Cerebellar cortex (tissue), 1 donor: ENCODE data around the gene SEC14L2.
"Not testable (repeated sequence)": the region's sequence is repeated elsewhere in the genome, so short reads cannot be mapped to it uniquely, and the experiment has no call there.

Experiments used
- DNase-seq: peaks from one replicate; pipeline ENCODE4 v3.0.0-alpha.2; 2015; ENCODE audit warnings: low spot score

Gene SEC14L2

DNA sequence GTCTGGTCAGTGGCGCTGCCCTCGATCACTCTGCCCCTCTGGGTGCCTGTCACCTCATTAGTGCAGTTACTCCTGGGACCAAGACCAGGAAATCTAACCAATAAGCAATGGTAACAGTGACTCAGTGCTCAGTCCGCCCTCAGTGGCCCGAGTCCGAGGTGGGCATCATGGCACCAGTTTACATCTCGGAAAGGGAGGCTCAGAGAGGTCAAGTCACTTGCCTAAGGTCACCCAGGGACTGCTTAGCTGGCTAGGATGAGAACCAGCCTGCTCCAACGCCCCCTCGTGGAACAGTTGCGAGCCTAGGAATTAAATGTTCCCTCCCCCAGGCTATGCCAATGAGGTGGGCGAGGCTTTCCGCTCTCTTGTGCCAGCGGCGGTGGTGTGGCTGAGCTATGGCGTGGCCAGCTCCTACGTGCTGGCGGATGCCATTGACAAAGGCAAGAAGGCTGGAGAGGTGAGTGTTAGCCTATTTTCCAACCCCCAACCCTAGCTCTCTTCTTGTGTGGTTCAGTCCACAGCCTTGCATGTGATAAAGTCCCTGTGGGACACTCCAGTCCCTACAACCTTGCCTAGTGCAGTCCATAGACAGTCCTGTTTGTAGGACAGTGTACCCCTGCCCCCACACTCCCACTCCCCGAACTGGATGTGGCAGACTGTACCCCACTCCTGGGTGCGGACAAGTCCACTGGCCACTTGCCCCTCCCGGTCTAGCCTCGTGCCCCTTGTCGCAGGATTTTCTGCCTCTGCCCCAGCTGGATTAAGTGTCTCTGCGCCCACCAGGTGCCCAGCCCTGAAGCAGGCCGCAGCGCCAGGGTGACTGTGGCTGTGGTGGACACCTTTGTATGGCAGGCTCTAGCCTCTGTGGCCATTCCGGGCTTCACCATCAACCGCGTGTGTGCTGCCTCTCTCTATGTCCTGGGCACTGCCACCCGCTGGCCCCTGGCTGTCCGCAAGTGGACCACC, 29.9 kb downstream of the SEC14L2 start:
- peak; percentile 76 for DNase-seq

DNA sequence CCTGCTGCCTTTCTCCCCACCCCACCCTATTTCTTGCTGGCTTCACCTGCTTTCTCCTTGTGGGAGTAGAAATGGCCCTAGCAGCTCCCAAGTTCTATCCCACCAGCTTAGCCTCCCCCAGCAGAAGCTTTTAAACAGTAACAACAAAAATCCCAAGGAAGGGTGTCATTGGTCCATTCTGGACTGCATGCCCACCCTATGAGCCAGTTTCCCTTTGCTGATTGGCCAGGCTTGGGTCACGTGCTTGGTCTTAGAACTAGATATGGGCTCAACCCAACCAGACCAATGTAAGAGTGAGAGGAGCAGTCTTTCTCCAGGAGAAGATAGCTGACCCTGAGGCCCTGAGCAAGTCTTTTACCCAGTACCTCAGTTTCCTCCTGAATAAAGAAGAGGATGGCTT, 31.1 kb downstream of the SEC14L2 start:
- DNase-seq = no peak

GRCh38 chr22:30429887-30430286, 33.1 kb downstream of the SEC14L2 start:
- no peak for DNase-seq

GRCh38 chr22:30430933-30431332, 34.1 kb downstream of the SEC14L2 start:
- DNase-seq = peak; percentile 34

DNA sequence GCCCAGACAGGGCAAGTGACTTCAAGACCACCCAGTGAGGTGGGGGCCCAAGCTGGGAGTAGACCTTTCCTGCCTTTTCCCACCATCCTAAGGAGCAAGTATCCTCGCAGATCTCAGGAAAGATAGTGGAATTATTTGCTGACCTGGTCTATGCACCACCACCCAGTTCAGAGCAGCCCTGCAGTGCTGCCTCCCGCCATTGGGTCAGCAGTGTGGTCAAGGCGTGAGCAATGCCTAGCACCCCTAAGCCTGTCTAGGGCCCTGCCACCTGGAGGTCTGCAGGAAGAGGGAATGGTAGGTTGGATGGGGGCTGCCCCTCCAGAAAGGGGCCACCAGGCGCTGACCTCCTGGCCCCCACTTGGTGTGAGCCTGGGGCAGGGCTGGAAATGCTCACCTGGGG, 35.3 kb downstream of the SEC14L2 start:
- no peak for DNase-seq

GRCh38 chr22:30432520-30432919, 35.7 kb downstream of the SEC14L2 start:
- DNase-seq = no peak

GRCh38 chr22:30433227-30433626, 36.4 kb downstream of the SEC14L2 start:
- no peak for DNase-seq

DNA sequence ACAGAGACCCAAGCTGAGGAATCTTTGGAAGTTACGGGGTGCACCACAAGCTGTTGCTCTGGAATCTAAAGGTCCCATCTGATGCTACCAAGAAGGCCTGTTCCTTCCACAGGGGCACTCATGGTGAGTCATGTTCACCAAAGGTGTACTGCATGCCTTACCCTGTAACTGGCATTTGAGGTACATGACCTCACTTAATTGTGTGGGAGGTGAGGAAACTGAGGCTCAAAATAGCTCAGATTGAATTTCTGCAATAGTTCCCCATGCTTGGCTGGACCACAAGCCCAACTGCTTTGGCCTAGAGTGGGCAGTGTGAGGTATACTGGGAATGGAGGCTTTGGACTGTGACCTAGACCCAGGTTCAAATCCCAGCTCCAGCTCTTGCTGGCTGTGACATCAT, 37.0 kb downstream of the SEC14L2 start:
- DNase-seq = no peak

DNA sequence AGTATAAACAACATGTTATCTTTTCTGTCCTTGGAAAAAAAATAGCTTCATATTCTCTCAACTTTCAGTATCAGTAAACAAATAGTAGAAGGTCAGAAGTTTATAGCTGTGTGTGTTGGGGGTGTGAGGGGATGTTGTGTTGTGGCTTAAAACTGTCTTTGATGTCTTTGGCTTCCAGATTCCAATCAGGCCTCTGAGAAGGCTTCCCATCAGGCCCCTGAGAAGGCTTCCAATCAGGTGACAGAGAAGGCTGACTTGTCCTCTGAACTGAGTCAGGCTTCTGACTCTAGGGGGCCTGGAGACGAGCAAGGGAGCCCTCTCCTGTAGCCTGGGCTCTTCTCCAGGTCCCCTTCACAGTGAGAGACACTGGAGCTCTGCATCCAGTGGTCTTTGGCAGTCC, 38.0 kb downstream of the SEC14L2 start:
- DNase-seq = no peak

GRCh38 chr22:30435674-30436126, 38.9 kb downstream of the SEC14L2 start:
- DNase-seq = no peak

GRCh38 chr22:30436196-30436595, 39.4 kb downstream of the SEC14L2 start:
- no peak for DNase-seq

GRCh38 chr22:30438559-30438958, 41.7 kb downstream of the SEC14L2 start:
- DNase-seq = no peak

GRCh38 chr22:30439226-30439625, 42.4 kb downstream of the SEC14L2 start:
- DNase-seq = no peak

GRCh38 chr22:30439836-30440235, 43.0 kb downstream of the SEC14L2 start:
- DNase-seq = no peak

DNA sequence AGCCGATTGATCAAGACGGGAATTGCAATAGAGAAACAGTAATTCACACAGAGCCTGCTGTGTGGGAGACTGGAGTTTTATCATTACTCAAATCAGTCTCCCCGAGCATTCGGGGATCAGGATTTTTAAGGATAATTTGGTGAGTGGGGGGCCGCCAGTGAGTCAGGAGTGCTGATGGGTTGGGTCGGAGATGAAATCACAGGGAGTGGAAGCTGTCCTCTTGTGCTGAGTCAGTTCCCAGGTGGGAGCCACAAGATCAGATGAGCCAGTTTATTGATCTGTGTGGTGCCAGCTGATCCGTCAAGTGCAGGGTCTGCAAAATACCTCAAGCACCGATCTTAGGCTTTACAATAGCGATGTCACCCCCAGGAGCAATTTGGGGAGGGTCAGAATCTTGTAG, 44.3 kb downstream of the SEC14L2 start:
- no peak for DNase-seq

- DNase-seq = peak; percentile 46
These were observed 48.0 kb downstream of the SEC14L2 start for GRCh38 chr22:30444632-30445437.

DNA sequence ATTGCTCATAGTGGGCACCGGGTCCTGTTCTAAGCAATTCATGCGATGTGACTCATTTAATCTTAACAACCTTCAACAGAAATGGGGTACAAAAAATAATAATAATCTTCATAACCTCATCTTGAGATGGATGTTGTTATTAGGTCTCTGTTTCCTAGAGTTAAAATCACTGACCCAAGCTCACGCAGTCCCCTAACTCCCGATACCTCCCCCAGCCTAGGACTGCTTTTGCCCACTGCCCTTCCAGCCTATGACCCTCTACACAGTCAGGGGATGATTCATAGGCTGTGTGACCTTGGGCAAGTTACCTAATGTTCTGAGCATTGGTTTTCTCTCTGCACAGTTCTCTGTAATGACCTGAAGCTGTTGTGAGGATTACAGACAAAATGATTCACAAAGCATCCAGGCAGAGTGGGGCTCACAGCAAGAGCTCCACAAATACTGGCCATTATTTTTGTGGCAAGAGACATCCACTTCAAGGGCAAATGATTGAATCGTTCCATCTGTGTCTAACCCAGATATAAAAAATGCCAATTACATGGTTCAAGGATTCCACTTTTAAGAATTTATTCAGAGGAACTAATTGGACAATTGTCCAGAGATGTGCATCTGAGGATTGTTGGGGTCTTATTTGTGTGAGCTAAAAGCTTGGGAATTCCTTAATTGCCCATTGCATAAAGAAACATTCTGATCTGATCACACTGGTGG, 48.8 kb downstream of the SEC14L2 start:
- DNase-seq = no peak

DNA sequence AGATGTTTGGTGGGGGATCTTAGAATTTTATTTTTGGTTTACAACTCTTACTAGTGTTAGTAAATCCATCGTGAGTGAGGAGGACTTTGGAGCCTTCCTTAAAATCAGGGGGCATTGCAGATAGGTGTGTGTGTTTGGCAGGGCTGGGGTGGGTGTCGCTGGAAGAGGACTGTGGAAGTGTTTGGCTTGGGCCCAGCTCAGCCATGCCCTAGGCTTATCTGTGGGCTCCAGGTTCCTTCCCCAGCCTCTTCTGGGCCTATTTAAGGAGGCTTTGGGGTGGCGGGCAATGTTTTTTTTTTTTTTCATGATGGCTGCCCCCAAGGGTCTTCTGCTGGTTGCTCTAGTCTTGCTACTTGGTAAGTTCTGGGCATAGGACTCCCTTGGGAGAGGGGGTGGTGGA, 50.8 kb downstream of the SEC14L2 start:
- no peak for DNase-seq

- not testable (repeated sequence) for DNase-seq
These were observed 54.7 kb downstream of the SEC14L2 start for GRCh38 chr22:30451488-30451887.

GRCh38 chr22:30452861-30453260, 56.0 kb downstream of the SEC14L2 start:
- no peak for DNase-seq

DNA sequence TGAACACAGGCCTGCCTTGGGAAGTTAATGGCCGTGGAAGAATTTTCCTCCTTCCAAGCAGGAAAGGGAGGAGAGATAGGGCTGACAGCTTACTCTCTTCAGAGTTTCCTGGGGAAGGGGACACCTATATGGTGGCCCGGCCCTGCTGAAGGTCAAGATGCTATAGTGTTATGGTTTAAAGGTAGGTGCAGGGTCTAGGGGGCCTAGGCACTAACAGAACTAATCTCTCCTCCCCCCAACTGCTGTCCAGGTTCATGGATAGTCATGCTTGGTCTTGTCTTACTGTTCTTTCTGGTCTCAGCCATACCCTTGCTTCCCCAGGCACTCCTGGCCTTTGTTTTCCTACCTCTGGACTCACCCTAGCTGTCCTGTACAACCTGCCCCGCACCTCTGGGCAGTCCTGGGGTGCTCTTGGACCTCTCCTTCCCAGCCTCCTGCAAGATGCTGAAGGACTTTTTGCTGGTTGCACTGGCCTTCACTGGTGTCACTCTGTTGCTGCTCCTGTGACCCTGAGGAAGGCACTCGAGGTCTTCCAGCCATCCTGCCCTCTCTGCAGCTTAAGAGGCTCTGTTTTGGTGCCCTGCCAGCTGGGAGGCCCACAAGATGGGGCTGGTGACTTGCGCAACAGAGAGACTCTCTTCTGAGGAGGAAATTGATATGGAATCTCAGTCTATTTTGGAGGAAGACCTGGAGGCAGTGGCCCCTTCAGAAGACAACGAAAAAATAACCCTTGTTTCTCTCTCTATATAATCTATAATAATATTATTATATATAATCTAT, 57.1 kb downstream of the SEC14L2 start:
- peak; percentile 44 for DNase-seq
